Urinary bladder (tissue), 4 donors: Measurements from ENCODE around the gene RANBP9. TPM values are rescaled to one million over a fixed set of nuclear protein-coding genes. Genes with fewer than 3 reads are reported as not detected.

Experiments
- DNase-seq: peaks from one replicate; pipeline ENCODE4 v3.0.0-alpha.2; 2015; ENCODE audit errors: extremely low spot score
- H3K27ac ChIP-seq: one replicate; pipeline ENCODE4 v1.5.1; 2013; ENCODE audit warnings: low read depth, mild to moderate bottlenecking, moderate library complexity
- H3K36me3 ChIP-seq: one replicate; pipeline ENCODE4 v1.6.1; 2013; ENCODE audit warnings: mild to moderate bottlenecking, moderate library complexity; ENCODE audit not compliant: insufficient read depth
- H3K4me1 ChIP-seq: one replicate; pipeline ENCODE4 v1.6.1; 2013; ENCODE audit warnings: mild to moderate bottlenecking, moderate library complexity; ENCODE audit not compliant: insufficient read depth
- H3K4me3 ChIP-seq: one replicate; pipeline ENCODE4 v1.5.1; 2013; ENCODE audit warnings: low read depth, low read length
- WGBS: extraction: QIAGEN DNeasy Blood & Tissue Kit; methylation state at CpG from one replicate; pipeline ENCODE4 v1.1.7; 2013; 5-methylcytosine and 5-hydroxymethylcytosine counted together
- polyA plus RNA-seq: library from polyadenylated mRNA; stranded (reverse); fragments of 200-250 nt; gene quantifications from one replicate; pipeline ENCODE4 v1.2.3, GENCODE V29; 2013
- total RNA-seq: library from RNA; depleted of rRNA; stranded (reverse); fragments of >200 nt; gene quantifications from one replicate; pipeline ENCODE4 v1.2.3, GENCODE V29; 2014
- donor health status: healthy with polysubstance abuse.
- donor health status: healthy.

RANBP9 gene
- total and polyA plus RNA-seq, 2 donors = 26.8 to 57.2 TPM

DNA sequence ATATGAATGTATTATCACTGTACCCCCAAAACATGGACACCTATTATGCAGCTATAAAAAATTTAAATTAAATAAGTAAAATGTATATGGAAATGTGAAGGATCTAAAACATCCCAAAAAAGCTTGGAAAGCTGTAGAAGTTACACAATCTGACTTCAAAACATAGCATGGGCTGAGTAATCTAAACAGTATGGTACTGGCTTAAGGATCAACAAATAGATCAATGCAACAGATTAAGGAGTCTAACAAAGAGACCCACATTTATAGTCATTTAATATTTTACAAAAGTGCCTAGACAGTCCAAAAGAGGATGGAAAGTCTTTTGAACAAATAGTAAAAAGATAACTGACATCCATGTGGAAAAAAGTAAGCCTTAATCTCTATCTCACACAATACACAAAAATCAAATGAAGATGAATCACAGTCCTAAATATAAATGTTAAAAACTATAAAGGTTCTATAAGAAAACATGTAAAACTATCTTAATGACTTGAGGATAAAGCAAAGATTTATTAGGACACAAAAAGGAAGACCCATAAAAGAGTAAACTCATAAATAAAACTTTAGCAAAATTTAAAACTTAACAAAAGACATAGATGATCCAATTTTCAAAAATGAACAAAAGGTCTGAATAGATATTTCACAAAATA is 46.8 kb downstream of the RANBP9 start:
- Histone ChIP-seq H3K4me3 (no peak overlapping the region), H3K27ac (no peak overlapping the region), H3K36me3 (no peaks in the 10 kb centered on the region), H3K4me1 (peaks cover 2% of the 10 kb centered on the region)
- no peak for DNase-seq

DNA sequence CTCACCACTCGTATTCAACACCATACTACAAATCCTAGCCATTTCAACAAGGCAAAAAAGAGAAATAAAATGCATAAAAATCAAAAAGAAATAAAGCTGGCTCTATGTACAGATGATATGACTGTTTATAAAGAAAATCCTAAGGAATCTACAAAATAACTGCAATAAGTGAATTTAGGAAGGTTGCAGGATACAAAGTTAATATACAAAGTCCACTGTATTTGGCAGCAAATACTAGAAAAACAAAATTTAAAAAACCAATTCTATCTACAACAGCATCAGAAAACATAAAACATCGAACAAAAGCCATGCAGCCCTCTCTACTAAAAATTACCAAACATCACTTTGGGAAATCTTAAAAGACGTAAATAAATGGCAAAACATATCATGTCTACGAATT is 47.6 kb downstream of the RANBP9 start:
- DNase-seq = no peak
- no peak overlapping the region for H3K27ac ChIP-seq
- no peaks in the 10 kb centered on the region for H3K36me3 ChIP-seq
- H3K4me1 ChIP-seq = peaks cover 2% of the 10 kb centered on the region
- H3K4me3 ChIP-seq = no peak overlapping the region
- 93% methylated on average over 4 of the region's 4 CpGs for WGBS

DNA sequence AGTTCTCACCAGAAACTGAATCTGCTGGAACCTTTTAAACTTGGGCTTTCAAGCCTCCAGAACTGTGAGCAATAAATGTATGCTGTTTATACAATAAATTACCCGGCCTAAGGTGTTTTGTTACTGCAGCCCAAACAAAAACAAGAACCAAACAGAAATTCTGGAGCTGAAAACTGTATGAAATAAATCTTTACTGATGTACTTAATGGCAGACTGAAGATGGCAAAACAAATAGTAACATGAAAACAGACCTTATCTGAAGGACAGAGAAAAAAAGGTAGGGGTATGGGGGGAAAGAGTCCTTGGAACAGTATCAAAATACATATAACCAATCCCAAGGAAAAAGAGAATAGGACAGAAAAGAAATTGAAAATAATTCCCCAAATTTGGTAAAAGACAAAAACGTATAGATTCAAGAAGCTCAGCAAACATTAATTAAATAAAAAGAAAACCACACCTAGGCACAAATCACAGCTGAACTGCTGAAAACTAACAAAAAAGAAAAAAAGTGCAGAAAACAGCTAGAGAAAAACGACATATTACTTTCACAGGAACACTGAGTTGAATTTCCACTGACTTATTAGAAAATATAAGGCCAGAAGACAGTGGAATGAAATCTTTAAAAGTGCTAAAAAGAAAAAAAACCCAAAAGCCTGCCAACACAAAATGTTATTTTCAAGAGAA is 48.8 kb downstream of the RANBP9 start:
- no peak for DNase-seq
- Histone ChIP-seq H3K36me3 (no peaks in the 10 kb centered on the region), H3K4me3 (no peak overlapping the region), H3K27ac (no peak overlapping the region), H3K4me1 (peaks cover 2% of the 10 kb centered on the region)
- 86% methylated on average over 3 of the region's 3 CpGs for WGBS

DNA sequence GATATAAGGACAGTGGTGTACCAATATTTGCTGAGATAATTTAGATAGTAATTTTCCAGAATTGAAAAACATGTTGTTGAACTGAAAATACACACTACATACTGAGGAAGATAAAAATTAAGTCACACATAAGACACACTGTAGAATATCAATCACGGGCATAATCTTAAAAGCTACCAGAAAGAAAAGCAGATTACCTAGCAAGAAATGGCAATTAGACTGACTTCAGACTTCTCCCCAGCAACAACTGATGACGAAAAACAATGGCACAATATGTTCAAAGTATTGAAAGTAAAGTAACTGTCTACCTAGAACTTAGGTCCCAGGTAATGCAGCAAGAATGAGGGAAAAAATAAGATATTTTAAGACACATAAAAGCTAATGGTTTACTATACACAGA is 50.0 kb downstream of the RANBP9 start:
- H3K36me3 ChIP-seq = no peaks in the 10 kb centered on the region
- H3K27ac ChIP-seq = no peak overlapping the region
- H3K4me3 ChIP-seq = no peak overlapping the region
- H3K4me1 ChIP-seq = peaks cover 2% of the 10 kb centered on the region
- no peak for DNase-seq
- WGBS = 71% methylated on average over 2 of the region's 2 CpGs

DNA sequence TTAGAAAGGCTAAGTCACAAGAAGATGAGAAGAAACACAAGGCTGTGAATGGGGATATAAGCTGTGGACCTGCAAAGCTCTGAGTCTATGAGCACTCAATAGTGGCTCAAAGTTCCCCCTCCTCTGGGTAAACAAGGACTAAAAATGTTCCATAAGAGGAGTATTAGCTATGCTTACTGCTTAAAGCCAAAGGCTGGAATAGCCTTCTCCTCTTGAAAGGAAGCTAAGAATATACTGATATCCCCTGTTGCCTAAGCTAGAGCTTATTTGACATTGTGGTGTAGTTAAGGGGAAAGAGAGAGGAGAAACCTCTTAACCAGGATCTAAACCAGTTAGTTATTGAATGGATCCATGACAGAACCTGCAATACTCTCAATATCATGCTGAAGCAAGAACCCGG is 50.7 kb downstream of the RANBP9 start:
- no peak overlapping the region for H3K4me3 ChIP-seq
- no peak for DNase-seq
- H3K36me3 ChIP-seq = no peaks in the 10 kb centered on the region
- H3K4me1 ChIP-seq = peaks cover 2% of the 10 kb centered on the region
- no peak overlapping the region for H3K27ac ChIP-seq
- WGBS = 98% methylated on average over 1 of the region's 1 CpG

DNA sequence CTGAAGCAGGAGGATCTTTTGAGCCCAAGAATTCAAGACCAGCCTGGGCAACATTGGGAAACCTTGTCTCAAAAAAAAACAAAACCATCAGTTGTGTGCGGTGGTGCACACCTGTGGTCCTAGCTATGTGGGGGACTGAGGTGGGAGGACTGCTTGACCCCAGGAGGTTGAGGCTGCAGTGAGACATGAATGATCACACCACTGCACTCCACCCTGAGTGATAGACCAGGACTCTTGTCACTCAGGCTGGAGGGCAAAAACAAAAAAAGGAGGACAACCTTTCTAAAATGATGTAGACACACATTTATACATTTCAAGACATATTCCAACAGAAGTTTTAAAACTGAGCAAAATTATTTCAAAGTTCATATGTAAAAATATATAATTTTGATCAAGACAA is 51.4 kb downstream of the RANBP9 start:
- Histone ChIP-seq H3K4me1 (peaks cover 2% of the 10 kb centered on the region), H3K36me3 (no peaks in the 10 kb centered on the region), H3K27ac (no peak overlapping the region), H3K4me3 (no peak overlapping the region)
- WGBS = 95% methylated on average over 1 of the region's 1 CpG
- no peak for DNase-seq

DNA sequence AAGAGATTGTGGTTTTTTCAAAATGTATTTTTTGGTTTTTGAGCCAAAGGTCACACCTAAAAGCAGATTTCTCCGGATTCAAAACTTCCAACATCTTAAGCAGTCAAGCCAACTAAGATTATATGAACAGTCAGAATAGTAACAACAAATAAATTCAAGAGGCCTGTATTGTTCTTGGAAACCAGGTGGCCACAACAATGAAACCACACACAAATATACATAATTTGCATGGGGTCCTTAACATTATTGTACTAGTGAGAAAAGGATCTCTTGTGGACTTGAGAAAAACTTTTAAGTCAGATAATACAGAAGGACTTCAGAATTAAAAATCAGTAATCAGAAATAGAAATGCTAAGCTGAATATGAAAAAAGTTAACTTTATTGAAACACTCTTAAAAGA is 55.9 kb downstream of the RANBP9 start:
- no peaks in the 10 kb centered on the region for H3K36me3 ChIP-seq
- WGBS = 79% methylated on average over 1 of the region's 1 CpG
- H3K27ac ChIP-seq = no peak overlapping the region
- no peaks in the 10 kb centered on the region for H3K4me1 ChIP-seq
- no peak overlapping the region for H3K4me3 ChIP-seq
- no peak for DNase-seq

DNA sequence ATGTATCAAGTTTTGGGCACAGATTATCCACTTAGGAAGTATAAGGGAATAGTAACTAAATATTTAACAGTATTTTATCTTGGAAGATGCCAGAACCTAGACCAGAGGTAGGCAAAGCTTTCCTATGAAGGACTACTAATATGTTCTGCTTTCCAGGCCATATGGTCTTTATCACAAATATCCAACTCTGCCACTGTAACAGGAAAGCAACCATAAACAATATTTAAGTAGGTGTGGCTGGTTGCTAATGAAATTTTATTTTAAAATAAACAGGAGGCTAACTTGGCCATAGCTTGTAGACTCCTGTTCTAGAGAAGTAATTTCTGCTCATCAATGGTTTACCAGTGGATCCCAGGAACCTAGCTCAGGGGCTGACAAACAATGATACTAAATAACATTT is 57.1 kb downstream of the RANBP9 start:
- Histone ChIP-seq H3K27ac (no peak overlapping the region), H3K4me3 (no peak overlapping the region), H3K36me3 (peaks cover 3% of the 10 kb centered on the region), H3K4me1 (no peaks in the 10 kb centered on the region)
- no peak for DNase-seq

DNA sequence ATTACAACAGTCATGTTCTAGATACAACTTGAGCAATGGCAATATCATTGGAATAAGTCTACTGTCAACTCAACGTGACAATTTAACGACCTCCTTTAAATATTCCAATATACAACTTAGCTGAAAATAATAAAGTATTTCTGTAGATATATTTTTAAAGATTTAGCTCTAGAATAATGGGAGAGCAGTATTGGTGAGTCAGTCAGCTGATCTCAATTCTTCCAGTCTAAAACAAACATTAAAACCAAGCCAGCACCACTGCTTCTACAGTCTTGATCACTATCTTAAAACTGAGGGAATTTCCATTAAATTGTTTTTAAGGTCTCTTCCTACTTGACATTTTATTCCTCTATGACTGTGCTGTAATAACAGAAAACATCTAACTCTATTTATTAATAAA is 58.3 kb downstream of the RANBP9 start:
- no peak overlapping the region for H3K27ac ChIP-seq
- H3K4me3 ChIP-seq = no peak overlapping the region
- no peak for DNase-seq
- WGBS = 87% methylated on average over 2 of the region's 2 CpGs
- H3K4me1 ChIP-seq = no peaks in the 10 kb centered on the region
- H3K36me3 ChIP-seq = peaks cover 3% of the 10 kb centered on the region

DNA sequence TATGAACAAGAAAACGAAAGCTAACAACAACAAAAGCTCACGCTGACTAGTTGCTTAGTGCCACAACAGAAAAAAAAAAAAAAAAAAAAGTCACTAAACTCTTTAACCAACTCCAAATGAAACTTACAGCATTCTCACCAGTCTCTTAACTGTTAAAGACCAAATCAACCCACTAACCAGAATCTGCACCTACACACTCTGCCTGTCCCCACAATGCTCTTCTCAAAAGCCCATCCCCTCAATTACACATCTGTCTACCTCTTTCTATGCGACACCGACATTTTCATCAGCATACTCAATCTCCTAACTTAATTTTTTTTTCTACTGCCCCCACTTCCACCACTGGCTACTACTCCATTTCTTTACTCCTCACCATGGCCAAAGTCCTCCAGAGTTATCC is 62.2 kb downstream of the RANBP9 start:
- WGBS = 94% methylated on average over 4 of the region's 4 CpGs
- H3K36me3 ChIP-seq = peaks cover 5% of the 10 kb centered on the region
- no peak overlapping the region for H3K27ac ChIP-seq
- no peak for DNase-seq
- H3K4me1 ChIP-seq = no peaks in the 10 kb centered on the region
- no peak overlapping the region for H3K4me3 ChIP-seq

DNA sequence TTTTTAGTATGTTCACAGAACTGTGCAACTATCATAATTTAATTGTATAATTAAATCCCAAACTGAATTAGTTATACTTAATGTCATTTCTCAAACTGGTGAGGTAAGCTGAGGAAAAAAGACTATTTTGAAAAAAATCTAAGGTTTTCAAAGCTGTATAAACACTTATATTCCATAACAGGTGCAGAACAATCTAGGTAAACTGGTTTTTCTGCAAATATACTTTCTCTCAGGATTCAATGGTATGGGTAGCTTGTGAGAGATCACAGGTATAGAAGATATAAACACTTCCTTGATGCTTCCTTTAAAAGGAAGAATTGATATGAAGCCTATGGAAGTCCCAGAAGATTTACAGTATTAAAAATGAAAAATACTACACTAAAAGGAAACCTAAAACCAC is 62.8 kb downstream of the RANBP9 start:
- peaks cover 5% of the 10 kb centered on the region for H3K36me3 ChIP-seq
- H3K27ac ChIP-seq = no peak overlapping the region
- no peak for DNase-seq
- no peak overlapping the region for H3K4me3 ChIP-seq
- no peaks in the 10 kb centered on the region for H3K4me1 ChIP-seq

DNA sequence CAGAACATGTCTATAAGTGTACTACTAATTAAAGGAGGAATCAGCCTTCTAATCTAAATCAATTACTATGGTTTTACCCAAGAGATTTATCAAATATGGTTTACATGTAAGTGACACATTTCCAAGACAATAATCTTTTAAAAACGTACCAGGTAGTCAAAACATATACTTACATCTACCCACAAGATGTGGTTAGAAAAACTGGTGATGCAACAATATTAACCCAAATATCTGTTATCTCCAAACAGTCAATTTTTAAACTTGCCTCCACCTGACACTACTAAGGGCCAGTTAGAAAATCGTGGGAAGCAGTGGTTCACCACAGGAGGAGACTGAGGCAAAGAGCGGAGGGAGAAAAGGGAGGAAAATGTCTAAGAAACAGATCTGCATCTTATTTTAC is 68.5 kb downstream of the RANBP9 start:
- Histone ChIP-seq H3K27ac (no peak overlapping the region), H3K36me3 (peaks cover 2% of the 10 kb centered on the region), H3K4me1 (no peaks in the 10 kb centered on the region), H3K4me3 (no peak overlapping the region)
- 82% methylated on average over 3 of the region's 3 CpGs for WGBS
- no peak for DNase-seq

DNA sequence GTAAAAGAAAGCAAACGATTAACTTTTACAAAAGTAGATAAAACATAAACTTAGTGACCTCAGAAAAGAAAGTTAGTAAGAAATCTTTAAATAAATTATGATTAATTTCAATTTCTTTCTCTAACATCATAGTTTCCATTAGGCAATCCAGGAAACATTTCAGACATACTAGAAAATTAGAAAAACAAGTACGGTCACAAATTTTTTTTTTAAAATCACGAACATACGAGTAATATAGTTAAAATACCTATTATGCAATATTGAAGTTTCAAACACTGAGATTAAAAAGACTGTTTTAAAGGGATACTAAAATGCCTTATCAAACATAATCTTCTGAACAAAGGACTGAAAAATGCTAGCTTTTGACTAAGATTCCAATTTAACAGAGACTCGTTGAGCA is 70.3 kb downstream of the RANBP9 start:
- no peak for DNase-seq
- 73% methylated on average over 5 of the region's 5 CpGs for WGBS
- H3K27ac ChIP-seq = no peak overlapping the region
- no peak overlapping the region for H3K4me3 ChIP-seq
- peaks cover 5% of the 10 kb centered on the region for H3K36me3 ChIP-seq
- no peaks in the 10 kb centered on the region for H3K4me1 ChIP-seq

DNA sequence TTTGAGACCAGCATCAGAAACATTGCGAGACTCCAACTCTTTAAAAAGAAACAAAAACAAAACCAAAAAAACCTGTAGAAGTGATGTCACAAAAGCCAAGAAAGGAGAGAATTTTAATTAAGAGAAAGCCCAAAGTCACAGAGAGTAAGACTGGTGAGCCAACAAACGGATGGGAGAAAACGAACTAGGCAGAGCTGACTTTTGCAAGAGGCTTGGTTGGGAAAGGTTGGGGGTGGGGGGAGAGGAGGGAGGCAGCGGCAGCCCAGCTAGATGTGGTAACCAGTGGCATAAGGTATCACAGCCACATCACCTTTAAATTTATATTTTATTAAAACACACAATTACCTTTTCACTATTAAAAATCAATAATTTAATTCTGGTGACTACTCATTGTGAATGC is 73.0 kb downstream of the RANBP9 start:
- WGBS = 96% methylated on average over 4 of the region's 4 CpGs
- no peak overlapping the region for H3K27ac ChIP-seq
- H3K4me1 ChIP-seq = no peaks in the 10 kb centered on the region
- H3K4me3 ChIP-seq = no peak overlapping the region
- peaks cover 3% of the 10 kb centered on the region for H3K36me3 ChIP-seq
- no peak for DNase-seq

DNA sequence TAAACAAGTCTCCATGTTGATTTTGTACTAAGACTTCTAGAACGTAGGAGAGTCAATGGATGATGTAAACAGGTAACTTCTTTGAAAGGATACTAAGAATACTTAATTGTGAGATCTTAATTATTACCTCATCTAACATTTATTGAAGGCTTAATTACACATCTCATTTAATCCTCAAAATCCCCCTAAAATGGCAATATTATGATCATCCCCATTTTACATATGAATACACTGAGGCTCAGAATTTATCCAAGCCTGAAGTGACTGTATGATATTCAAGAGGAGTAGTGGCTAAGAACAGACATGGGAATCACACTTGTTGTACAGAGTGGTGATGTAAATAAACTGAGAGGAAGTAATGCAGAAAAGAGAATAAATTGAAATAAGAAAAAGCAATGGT is 73.6 kb downstream of the RANBP9 start:
- DNase-seq = no peak
- Histone ChIP-seq H3K4me3 (no peak overlapping the region), H3K27ac (no peak overlapping the region), H3K36me3 (peaks cover 3% of the 10 kb centered on the region), H3K4me1 (no peaks in the 10 kb centered on the region)
- WGBS = 87% methylated on average over 1 of the region's 1 CpG
